Motor neuron (in vitro differentiated cells): ENCODE measurements around the gene SLC30A7. TPM values are rescaled to one million over a fixed set of nuclear protein-coding genes. Genes with fewer than 3 reads are reported as not detected.
A peak's percentile ranks its signal among the peaks of the same experiment; 100 is the strongest.
"Not testable (repeated sequence)": the region's sequence is repeated elsewhere in the genome, so short reads cannot be mapped to it uniquely, and the experiment has no call there.

Experiments
- ATAC-seq, 8 experiments: fragments of 200-7000 bp; cut with Tn5 transposase; replicated peaks in 6 of 8; 2 replicates each; pipeline ENCODE4 v1.8.0; 2021; ENCODE audit warnings: mild to moderate bottlenecking in 8 of 8, moderate library complexity in 8 of 8
- H3K27ac ChIP-seq, 2 donors: fragments of 250-450 bp; sonication (Bioruptor Pico); 2 replicates each; pipeline ENCODE4 v1.9.0; 2021; ENCODE audit warnings: antibody characterized with exemption in 2 of 2, mild to moderate bottlenecking in 2 of 2, moderate library complexity in 1 of 2
- H3K4me1 ChIP-seq, 2 donors: fragments of 250-450 bp; sonication (Bioruptor Pico); replicated peaks in 1 of 2; 2 replicates each; pipeline ENCODE4 v1.6.1; 2021; ENCODE audit warnings: antibody characterized with exemption in 2 of 2, mild to moderate bottlenecking in 2 of 2, moderate library complexity in 1 of 2
- H3K4me3 ChIP-seq, 5 donors: fragments of 250-450 bp; sonication (Bioruptor Pico); 2 replicates each; pipeline ENCODE4 v1.9.0; 2021; ENCODE audit warnings: antibody characterized with exemption in 5 of 5, mild to moderate bottlenecking in 5 of 5, moderate library complexity in 4 of 5
- WGBS, 10 experiments: fragments of 450-650 bp; shearing (Covaris generic); methylation state at CpG; one replicate each; pipeline ENCODE4 v1.0.0; 2022; 5-methylcytosine and 5-hydroxymethylcytosine counted together
- in situ Hi-C, 9 experiments: fragments of 400-800 bp; cut with MboI; loops; one replicate each; pipeline ENCODE4 v1.15.0; 2021; ENCODE audit warnings: low sequenced_read_pairs in 9 of 9, low pct_unique_long_range_greater_than_20kb in 2 of 9; ENCODE audit not compliant: unreplicated experiment in 9 of 9
- total RNA-seq, 8 experiments: library from RNA; unstranded; fragments of 300-600 nt; gene quantifications; 2 replicates each; pipeline versions ENCODE4 v1.2.3 to v1.2.4, GENCODE V29; 2022

The SLC30A7 gene
- total RNA-seq: 10 to 100 TPM; 19.6 to 27.0 (median 21.1) TPM

DNA sequence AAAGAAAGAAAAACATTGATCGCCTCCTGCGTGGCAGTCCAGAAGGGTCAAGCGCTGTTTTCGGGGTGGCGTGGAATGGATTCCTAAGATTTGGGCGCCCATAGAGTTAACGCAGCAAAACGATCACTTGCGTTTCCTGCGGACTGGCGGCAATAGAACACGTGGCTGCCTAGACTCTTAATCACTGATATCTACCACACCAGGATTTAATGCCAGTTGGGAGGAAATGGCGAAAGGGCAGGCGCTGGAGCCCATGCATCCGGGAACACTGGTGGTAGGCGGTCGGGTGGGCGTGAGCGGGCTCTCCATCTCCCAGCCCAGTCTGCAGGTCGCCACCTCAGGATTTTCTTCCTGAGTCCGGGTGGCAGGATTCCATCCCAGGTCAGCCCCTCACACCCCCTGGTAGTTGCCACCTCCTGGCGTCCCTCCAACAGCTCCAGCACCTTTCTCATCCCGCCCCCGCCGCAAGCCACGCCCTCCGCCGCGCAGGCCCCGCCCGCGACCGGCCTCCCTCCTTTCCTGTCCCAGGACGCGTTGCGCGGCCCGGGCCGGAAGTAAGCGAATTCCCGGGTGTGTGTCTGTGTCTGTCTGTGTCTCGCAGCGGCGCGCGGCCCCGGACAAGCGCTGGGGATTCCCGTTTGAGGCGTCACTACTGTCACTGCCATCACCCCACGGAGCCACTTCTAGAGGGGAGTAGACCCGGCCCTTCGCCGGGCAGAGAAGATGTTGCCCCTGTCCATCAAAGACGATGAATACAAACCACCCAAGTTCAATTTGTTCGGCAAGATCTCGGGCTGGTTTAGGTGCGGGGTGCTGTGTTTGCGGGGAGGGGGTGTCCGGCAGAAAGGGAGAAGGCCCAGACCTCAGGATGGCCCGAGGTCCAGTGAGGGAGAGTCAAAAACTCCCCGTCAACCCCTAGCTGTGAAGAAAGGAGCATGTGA is at the start of gene SLC30A7:
TSS of gene SLC30A7 (plus strand) at position 551 of the 941 bp plus-strand sequence. CDS start at position 724, 173 bp downstream.
- peaks cover 11 to 23% of the 10 kb centered on the region in 2 donors for H3K4me1 ChIP-seq
- peak within 1 kb of the TSS; percentile 65 to 90 (median 84) for H3K4me3 ChIP-seq
- H3K27ac ChIP-seq: peak within 1 kb of the TSS; percentile 76 to 88
- ATAC-seq: peak; percentile 72 to 84 (median 83)
- 0 to 5% (median 0%) methylated on average over 1 to 24 of the region's 62 CpGs; no CpG with 5 or more reads in 3 of the 10 experiments for WGBS, 10 experiments
- in situ Hi-C loops: no loop called here

GRCh38 chr1:100847361-100848082 is 48.4 kb upstream of the SLC30A7 start:
- peak overlapping the region in 1 of 2 donors; percentile 53 for H3K27ac ChIP-seq
- peak; percentile 51 to 95 (median 77) for ATAC-seq
- no peak overlapping the region for H3K4me3 ChIP-seq
- peaks cover 11 to 12% of the 10 kb centered on the region in 2 donors for H3K4me1 ChIP-seq
- 0 to 38% (median 11%) methylated on average over 1 to 2 of the region's 2 CpGs for WGBS, 10 experiments
- in situ Hi-C loops: no loop called here

- in situ Hi-C loops: loop anchor here (25.0 kb wide), 5 partner anchors 89 to 1039 kb away; no protein-coding TSS in a partner anchor
- WGBS, 10 experiments: 68 to 100% (median 86%) methylated on average over 2 to 5 of the region's 5 CpGs
- Histone ChIP-seq H3K4me1 (peaks cover 11 to 12% of the 10 kb centered on the region in 2 donors), H3K27ac (no peak overlapping the region), H3K4me3 (no peak overlapping the region)
- no peak for ATAC-seq
Observed at GRCh38 chr1:100851726-100852125, 44.2 kb upstream of the SLC30A7 start.

DNA sequence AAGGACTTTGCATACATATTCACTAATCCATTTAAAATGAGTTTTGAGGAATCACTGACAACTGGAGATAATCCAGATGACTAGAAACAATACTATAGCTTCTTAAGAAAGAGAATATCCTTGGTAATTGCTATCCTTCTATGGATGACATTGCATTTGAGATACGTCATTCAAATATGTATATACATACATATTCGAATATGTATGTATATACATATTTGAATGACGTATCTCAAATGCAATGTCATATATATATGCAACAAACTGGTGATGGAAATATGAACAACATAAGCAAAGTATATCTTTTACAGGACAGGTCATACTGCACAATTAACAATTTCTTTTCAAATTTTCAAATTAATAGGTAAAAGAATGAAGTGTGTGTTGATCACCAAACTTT is 42.9 kb upstream of the SLC30A7 start:
- 0 to 100% (median 80%) methylated on average over 2 to 3 of the region's 3 CpGs; no CpG with 5 or more reads in 1 of the 10 experiments for WGBS, 10 experiments
- peak in 1 of 8 experiments; percentile 63 for ATAC-seq
- H3K4me1 ChIP-seq: peaks cover 5% of the 10 kb centered on the region in 2 donors

GRCh38 chr1:100855116-100855515 is 40.8 kb upstream of the SLC30A7 start:
- H3K4me3 ChIP-seq, H3K27ac ChIP-seq, H3K4me1 ChIP-seq: not testable (repeated sequence)
- in situ Hi-C loops: loop anchor here (25.0 kb wide), 5 partner anchors 93 to 1043 kb away; no protein-coding TSS in a partner anchor
- peak in 2 of 8 experiments; percentile 74 to 86 for ATAC-seq

More for the DNA sequence above, 42.9 kb upstream of the SLC30A7 start:
- in situ Hi-C loops: loop anchor here (25.0 kb wide), 5 partner anchors 91 to 1041 kb away; no protein-coding TSS in a partner anchor
- H3K27ac ChIP-seq: no peak overlapping the region
- H3K4me3 ChIP-seq: no peak overlapping the region

DNA sequence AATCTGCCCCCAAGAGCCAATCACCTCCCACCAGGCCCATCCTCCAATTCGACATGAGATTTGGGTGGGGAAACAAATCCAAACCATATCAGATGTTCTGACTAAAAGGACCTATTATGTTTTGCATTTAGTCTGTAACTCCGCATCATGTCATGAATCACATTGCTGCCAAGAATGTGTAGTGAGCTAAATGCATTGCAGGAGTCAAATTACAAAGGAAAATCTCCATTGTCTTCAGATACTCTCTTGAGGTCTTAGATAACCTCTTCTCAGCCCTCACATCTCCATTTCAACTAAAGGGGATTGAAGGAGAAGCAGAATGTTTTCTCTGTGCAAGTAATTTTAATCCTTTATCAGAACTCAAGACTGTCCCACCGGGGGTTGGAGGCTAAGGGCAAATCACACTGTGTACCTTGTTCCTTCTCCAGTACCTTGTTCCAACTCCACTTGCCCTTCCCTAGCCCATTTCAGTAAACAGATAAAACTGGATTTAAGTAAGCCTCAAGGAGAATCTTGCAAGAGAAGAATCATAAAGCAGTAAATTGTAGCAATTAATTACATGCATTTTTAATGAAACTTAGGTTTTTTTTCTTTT is 35.4 kb upstream of the SLC30A7 start:
- in situ Hi-C loops: loop anchor here (5.0 to 25.0 kb wide), 9 partner anchors 98 to 1056 kb away; no protein-coding TSS in a partner anchor
- peak in 3 of 8 experiments; percentile 54 to 98 (median 95) for ATAC-seq
- H3K4me3 ChIP-seq: no peak overlapping the region
- 20 to 83% (median 55%) methylated on average over 1 to 3 of the region's 3 CpGs; no CpG with 5 or more reads in 1 of the 10 experiments for WGBS, 10 experiments
- H3K4me1 ChIP-seq: no peaks in the 10 kb centered on the region
- no peak overlapping the region for H3K27ac ChIP-seq

DNA sequence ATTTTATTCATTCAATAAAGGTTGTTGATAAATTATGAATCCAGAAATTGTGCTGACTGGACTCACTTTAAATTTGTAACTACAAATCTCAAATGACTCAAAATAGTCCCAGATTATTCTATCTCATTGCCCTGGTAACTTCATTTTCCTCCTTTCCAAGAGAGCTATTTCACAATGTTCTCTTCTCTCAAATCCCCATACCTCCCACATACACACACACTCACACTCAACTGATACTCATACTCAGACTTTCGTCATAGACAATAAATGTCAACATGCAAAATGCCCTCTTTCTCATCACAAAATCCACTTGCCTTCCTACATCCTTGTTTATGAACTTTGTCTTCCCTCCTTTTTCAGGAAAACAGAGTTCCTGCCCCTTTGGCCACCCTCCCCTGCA is 34.5 kb upstream of the SLC30A7 start:
- no peak for ATAC-seq
- in situ Hi-C loops: loop anchor here (5.0 to 25.0 kb wide), 9 partner anchors 99 to 1057 kb away; no protein-coding TSS in a partner anchor
- H3K4me1 ChIP-seq: no peaks in the 10 kb centered on the region
- 64 to 100% (median 91%) methylated on average over 1 of the region's 1 CpG; no CpG with 5 or more reads in 4 of the 10 experiments for WGBS, 10 experiments
- no peak overlapping the region for H3K27ac ChIP-seq
- no peak overlapping the region for H3K4me3 ChIP-seq

GRCh38 chr1:100862591-100862990 is 33.3 kb upstream of the SLC30A7 start:
- H3K4me3 ChIP-seq: no peak overlapping the region
- in situ Hi-C loops: loop anchor here (5.0 to 25.0 kb wide), 9 partner anchors 100 to 1058 kb away; no protein-coding TSS in a partner anchor
- WGBS, 10 experiments: 40 to 100% (median 92%) methylated on average over 1 to 2 of the region's 2 CpGs
- H3K27ac ChIP-seq: no peak overlapping the region
- H3K4me1 ChIP-seq: no peaks in the 10 kb centered on the region
- ATAC-seq: no peak

DNA sequence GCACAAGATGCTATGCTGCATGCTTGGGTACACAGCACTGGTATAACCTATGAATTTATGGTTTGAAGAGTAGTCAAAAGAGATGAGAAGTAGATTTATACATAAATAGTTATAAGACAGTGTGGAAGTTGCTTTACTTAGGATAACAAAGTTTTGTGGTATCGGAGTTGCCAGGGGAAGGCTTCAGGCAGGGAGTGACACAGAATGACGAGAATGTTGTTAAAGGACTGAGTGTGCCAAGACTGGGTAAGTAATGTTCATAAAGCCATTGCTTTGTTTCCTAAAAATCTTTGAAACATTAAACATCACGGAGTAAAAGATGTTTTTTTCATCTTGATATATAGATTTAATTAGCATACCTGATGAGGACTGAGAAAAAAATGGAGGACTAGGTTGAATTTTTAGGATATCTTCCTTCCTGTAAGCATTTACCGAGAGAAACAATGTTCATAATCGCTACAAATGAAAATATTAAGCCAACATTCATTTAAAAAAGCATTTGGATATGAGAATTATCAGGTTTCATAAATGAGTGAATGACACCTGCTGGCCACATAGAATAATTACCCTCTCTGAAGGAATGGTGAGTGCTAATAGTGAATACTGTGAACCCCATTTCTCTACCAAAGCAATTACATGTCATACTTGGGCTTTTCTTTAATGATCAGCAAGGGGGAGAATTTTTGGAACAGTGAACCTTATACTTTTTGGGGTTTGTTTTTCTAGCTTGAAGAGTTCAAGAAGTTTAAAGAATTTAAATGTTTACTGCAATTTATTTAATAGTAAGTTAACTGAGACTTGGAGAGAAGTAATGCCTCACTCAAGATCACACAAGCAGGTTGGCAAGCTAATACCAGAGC is 29.6 kb upstream of the SLC30A7 start:
- ATAC-seq: peak in 4 of 8 experiments; percentile 42 to 55 (median 52)
- in situ Hi-C loops: loop anchor here (10.0 to 25.0 kb wide), 8 partner anchors 104 to 1061 kb away; no protein-coding TSS in a partner anchor
- Histone ChIP-seq H3K27ac (no peak overlapping the region), H3K4me1 (peaks cover 0 to 11% of the 10 kb centered on the region in 2 donors), H3K4me3 (no peak overlapping the region)
- whole genome bisulfite sequencing, 10 experiments: 0 to 100% (median 70%) methylated on average over 1 to 5 of the region's 5 CpGs

- in situ Hi-C loops: loop anchor here (10.0 to 25.0 kb wide), 8 partner anchors 105 to 1062 kb away; no protein-coding TSS in a partner anchor
- 22 to 100% (median 83%) methylated on average over 1 to 2 of the region's 2 CpGs; no CpG with 5 or more reads in 1 of the 10 experiments for WGBS, 10 experiments
- Histone ChIP-seq H3K4me1 (peaks cover 0 to 11% of the 10 kb centered on the region in 2 donors), H3K27ac (no peak overlapping the region), H3K4me3 (no peak overlapping the region)
- ATAC-seq: no peak
Observed at GRCh38 chr1:100866901-100867206, 29.0 kb upstream of the SLC30A7 start.

GRCh38 chr1:100868364-100868995 is 27.4 kb upstream of the SLC30A7 start:
- WGBS, 10 experiments: 0 to 21% (median 10%) methylated on average over 2 to 7 of the region's 7 CpGs

More at GRCh38 chr1:100868364-100868995, 27.4 kb upstream of the SLC30A7 start:
- no peak overlapping the region for H3K4me3 ChIP-seq
- H3K27ac ChIP-seq: no peak overlapping the region
- in situ Hi-C loops: loop anchor here (10.0 to 25.0 kb wide), 8 partner anchors 106 to 1064 kb away; no protein-coding TSS in a partner anchor
- H3K4me1 ChIP-seq: peaks cover 2 to 21% of the 10 kb centered on the region in 2 donors
- ATAC-seq: peak in 4 of 8 experiments; percentile 17 to 70 (median 48)
